ENCODE results near the gene CAPN11. TPM values are rescaled to one million over a fixed set of nuclear protein-coding genes. Genes with fewer than 3 reads are reported as not detected.

CAPN11 gene
- total and polyA plus RNA-seq, 8 donors, result 0.15 to 0.19 (median 0.18) TPM; not detected in 5

GRCh38 chr6:44224965-44225305 is 66.3 kb downstream of the CAPN11 start:
- H3K4me1 ChIP-seq, result peaks cover 69 to 99% (median 88%) of the 10 kb centered on the region in 4 donors
- no peaks in the 10 kb centered on the region for H3K9me3 ChIP-seq
- no peak for DNase-seq
- TF ChIP-seq POLR2AphosphoS5 (IDR thresholded peaks at IDR 0.05) (no peak), EP300 (IDR thresholded peaks at IDR 0.05) (no peak), POLR2A (IDR thresholded peaks at IDR 0.05) (no peak)
- TF ChIP-seq, protein P1, sequence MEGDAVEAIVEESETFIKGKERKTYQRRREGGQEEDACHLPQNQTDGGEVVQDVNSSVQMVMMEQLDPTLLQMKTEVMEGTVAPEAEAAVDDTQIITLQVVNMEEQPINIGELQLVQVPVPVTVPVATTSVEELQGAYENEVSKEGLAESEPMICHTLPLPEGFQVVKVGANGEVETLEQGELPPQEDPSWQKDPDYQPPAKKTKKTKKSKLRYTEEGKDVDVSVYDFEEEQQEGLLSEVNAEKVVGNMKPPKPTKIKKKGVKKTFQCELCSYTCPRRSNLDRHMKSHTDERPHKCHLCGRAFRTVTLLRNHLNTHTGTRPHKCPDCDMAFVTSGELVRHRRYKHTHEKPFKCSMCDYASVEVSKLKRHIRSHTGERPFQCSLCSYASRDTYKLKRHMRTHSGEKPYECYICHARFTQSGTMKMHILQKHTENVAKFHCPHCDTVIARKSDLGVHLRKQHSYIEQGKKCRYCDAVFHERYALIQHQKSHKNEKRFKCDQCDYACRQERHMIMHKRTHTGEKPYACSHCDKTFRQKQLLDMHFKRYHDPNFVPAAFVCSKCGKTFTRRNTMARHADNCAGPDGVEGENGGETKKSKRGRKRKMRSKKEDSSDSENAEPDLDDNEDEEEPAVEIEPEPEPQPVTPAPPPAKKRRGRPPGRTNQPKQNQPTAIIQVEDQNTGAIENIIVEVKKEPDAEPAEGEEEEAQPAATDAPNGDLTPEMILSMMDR (IDR thresholded peaks at IDR 0.05), result no peak
- intact Hi-C loops (cut with DNase I; ENCODE audit: low total_unique reads), result no loop called here
- no peaks in the 10 kb centered on the region for H3K27me3 ChIP-seq
- peak overlapping the region; percentile 52 to 86 (median 68) for H3K4me3 ChIP-seq
- peaks cover 4 to 19% (median 16%) of the 10 kb centered on the region in 4 donors for H3K36me3 ChIP-seq
- H3K27ac ChIP-seq, result peak overlapping the region in 3 of 5 donors; percentile 20 to 95 (median 95)
- WGBS, 5 donors, result 76 to 88% (median 83%) methylated on average over 4 of the region's 4 CpGs

DNA sequence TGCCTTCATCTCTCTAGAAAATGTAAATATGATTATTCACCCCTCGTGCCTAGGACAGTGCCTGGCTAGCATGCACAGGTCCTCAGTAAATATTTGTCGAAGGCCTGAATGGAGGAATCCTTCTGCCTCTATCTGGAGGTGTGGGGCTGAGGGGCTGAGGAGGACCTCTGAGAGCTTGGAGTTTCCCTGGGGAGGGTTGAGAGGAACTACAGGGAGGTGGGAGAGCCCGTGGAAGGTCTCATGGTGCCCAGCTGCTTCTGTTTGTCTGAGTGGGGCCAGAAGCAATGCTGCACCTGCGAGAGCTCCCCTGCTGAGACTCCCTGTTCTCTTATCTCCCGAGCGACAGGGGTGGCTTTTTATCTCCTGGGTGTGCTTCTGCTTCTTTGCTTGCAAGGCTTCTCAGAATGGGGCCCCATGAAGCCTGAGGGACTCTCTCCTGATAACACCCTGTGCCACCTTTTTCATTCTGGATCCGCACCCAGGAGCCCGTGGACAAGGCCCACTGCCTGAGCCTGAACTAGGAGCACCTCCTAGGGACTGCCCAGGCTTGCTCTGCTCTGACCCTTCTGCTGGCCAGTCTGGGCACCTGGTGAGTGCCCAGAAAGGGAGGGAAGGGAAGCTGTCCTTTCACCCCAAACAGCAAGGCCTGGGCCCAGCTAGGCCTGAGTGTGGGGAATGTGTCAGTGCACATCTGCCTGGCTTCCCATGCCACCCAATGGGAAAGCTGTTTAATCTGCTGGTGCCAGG is 67.1 kb downstream of the CAPN11 start:
- WGBS, 5 donors, result 24 to 54% (median 42%) methylated on average over 8 of the region's 8 CpGs

DNA sequence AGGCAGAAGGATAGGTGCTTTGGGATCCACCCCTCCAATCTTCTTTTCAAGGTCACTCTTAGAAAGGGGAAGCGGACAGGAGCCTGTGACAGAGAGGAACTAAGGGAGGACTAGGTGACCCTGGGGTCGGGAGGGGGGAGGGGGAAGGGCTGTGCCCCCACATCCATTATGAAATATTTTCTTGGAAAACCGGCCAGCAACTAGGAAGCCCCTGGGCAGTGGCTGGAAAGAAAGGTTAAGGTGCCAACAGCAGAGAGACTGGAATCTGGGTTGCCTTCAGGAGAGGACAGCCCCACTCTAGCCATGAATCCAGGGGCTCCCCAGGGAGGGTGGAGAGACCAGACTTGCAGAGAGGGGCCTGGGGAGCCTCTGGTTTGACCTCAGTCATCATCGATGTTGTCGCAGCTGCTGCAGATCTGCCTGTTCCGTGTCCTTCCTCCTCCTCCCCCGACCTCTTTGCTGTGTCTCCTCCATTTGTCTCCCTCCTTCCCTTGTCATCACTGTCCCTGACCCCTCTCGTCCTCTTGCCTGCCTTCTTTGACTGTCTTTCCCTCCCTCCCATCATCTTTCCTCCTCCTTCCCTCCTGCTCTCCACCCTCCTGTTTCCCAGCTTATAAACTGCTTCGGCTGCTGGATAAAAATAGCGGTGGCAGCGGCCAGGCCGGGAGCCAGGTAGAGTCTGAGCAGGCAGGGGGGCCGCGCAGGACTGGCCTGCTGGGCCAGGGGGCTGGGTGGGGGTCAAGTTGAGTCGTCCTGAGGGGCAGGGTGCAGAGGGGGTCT is 67.9 kb downstream of the CAPN11 start:
- Histone ChIP-seq H3K4me1 (peaks cover 53 to 99% (median 80%) of the 10 kb centered on the region in 4 donors), H3K4me3 (peak overlapping the region; percentile 16 to 22 (median 16)), H3K27me3 (no peaks in the 10 kb centered on the region), H3K36me3 (peaks cover 20 to 35% (median 32%) of the 10 kb centered on the region in 4 donors), H3K27ac (peak overlapping the region in 4 of 5 donors; percentile 32 to 95 (median 61)), H3K9me3 (no peaks in the 10 kb centered on the region)
- intact Hi-C loops (cut with DNase I; ENCODE audit: low total_unique reads), result no loop called here
- WGBS, 5 donors, result 45 to 68% (median 57%) methylated on average over 15 of the region's 15 CpGs
- TF ChIP-seq POLR2AphosphoS5 (IDR thresholded peaks at IDR 0.05), result no peak
- TF ChIP-seq, protein P1 (IDR thresholded peaks at IDR 0.05), result no peak
- TF ChIP-seq POLR2A (IDR thresholded peaks at IDR 0.05), result no peak
- DNase-seq, result peak in 1 of 2 donors; percentile 53

More for the DNA sequence above, 67.1 kb downstream of the CAPN11 start:
- H3K27ac ChIP-seq, result peak overlapping the region in 4 of 5 donors; percentile 32 to 95 (median 61)
- TF ChIP-seq POLR2AphosphoS5 (IDR thresholded peaks at IDR 0.05) (no peak), POLR2A (IDR thresholded peaks at IDR 0.05) (no peak), EP300 (IDR thresholded peaks at IDR 0.05) (no peak)
- TF ChIP-seq, protein P1 (IDR thresholded peaks at IDR 0.05), result no peak
- peaks cover 61 to 99% (median 84%) of the 10 kb centered on the region in 4 donors for H3K4me1 ChIP-seq
- peaks cover 12 to 27% (median 24%) of the 10 kb centered on the region in 4 donors for H3K36me3 ChIP-seq
- peak in 1 of 2 donors; percentile 44 for DNase-seq
- intact Hi-C loops (cut with DNase I; ENCODE audit: low total_unique reads), result no loop called here
- no peaks in the 10 kb centered on the region for H3K27me3 ChIP-seq
- H3K9me3 ChIP-seq, result no peaks in the 10 kb centered on the region
- no peak overlapping the region for H3K4me3 ChIP-seq

- Histone ChIP-seq H3K36me3 (peaks cover 26 to 42% (median 39%) of the 10 kb centered on the region in 4 donors), H3K27ac (peak overlapping the region in 4 of 5 donors; percentile 30 to 95 (median 61)), H3K9me3 (no peaks in the 10 kb centered on the region), H3K4me3 (peak overlapping the region; percentile 16 to 22 (median 16)), H3K4me1 (peaks cover 46 to 99% (median 76%) of the 10 kb centered on the region in 4 donors), H3K27me3 (no peaks in the 10 kb centered on the region)
- TF ChIP-seq POLR2AphosphoS5 (IDR thresholded peaks at IDR 0.05) (no peak), EP300 (IDR thresholded peaks at IDR 0.05) (no peak), POLR2A (IDR thresholded peaks at IDR 0.05) (no peak)
- TF ChIP-seq, protein P1 (IDR thresholded peaks at IDR 0.05), result no peak
- DNase-seq, result peak in 1 of 2 donors; percentile 46
- intact Hi-C loops (cut with DNase I; ENCODE audit: low total_unique reads), result no loop called here
- 62 to 86% (median 76%) methylated on average over 3 to 7 of the region's 7 CpGs for WGBS, 5 donors
These were observed 68.7 kb downstream of the CAPN11 start for GRCh38 chr6:44227148-44227793.

Data from stomach (tissue), 9 donors.